Sigmoid colon (tissue), 4 donors: ENCODE measurements around the gene GPATCH4.

Experiments used
- EP300 ChIP-seq, 4 donors: sonication (generic); formaldehyde crosslinking; IDR thresholded peaks; one replicate each; pipeline ENCODE4 v1.6.1; 2017; ENCODE audit warnings: antibody characterized with exemption in 4 of 4
- POLR2A ChIP-seq, 2 donors: fragments of 450-650 bp; IDR thresholded peaks; one replicate each; pipeline ENCODE4 v1.6.1; 2016; ENCODE audit warnings: antibody characterized with exemption in 2 of 2, mild to moderate bottlenecking in 2 of 2, moderate library complexity in 2 of 2
- TF ChIP-seq, protein P1 (sequence below), 4 experiments: fragments of 450-650 bp in 3 of 4; fragments of 200-600 bp in 1 of 4; IDR thresholded peaks; one replicate each; pipeline ENCODE4 v1.5.1; 2016 to 2019; ENCODE audit warnings: antibody characterized with exemption in 4 of 4, mild to moderate bottlenecking in 3 of 4, moderate library complexity in 2 of 4

DNA sequence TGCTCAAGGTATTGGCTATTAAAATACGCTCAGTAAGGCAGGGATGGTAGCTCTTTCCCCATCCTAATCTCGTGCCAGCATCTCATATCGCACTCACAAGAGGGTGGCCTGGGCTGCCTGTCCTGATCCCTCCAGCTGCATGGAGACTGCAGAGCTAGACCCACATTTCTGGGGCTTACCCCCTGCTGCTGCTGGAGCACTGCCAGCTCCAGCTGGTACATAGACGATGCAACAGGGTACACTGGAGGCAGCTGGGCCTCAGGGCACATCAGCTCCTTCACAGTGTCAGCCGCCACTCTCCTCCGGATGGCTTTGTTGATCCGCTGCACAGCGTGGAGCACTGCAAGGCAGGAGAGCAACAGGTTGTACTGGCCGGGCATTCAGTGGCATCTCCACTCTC lies 44.9 kb downstream of the GPATCH4 start:
- TF ChIP-seq EP300 (IDR thresholded peaks at IDR 0.05) (no peak), POLR2A (IDR thresholded peaks at IDR 0.05) (no peak)
- TF ChIP-seq, protein P1, sequence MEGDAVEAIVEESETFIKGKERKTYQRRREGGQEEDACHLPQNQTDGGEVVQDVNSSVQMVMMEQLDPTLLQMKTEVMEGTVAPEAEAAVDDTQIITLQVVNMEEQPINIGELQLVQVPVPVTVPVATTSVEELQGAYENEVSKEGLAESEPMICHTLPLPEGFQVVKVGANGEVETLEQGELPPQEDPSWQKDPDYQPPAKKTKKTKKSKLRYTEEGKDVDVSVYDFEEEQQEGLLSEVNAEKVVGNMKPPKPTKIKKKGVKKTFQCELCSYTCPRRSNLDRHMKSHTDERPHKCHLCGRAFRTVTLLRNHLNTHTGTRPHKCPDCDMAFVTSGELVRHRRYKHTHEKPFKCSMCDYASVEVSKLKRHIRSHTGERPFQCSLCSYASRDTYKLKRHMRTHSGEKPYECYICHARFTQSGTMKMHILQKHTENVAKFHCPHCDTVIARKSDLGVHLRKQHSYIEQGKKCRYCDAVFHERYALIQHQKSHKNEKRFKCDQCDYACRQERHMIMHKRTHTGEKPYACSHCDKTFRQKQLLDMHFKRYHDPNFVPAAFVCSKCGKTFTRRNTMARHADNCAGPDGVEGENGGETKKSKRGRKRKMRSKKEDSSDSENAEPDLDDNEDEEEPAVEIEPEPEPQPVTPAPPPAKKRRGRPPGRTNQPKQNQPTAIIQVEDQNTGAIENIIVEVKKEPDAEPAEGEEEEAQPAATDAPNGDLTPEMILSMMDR (IDR thresholded peaks at IDR 0.05), result no peak
